ENCODE data around the gene APOA1. TPM values are rescaled to one million over a fixed set of nuclear protein-coding genes. Genes with fewer than 3 reads are reported as not detected.

Gene APOA1
- total RNA-seq, 2 donors from 2014 or later: 91.8 to 120 TPM

DNA sequence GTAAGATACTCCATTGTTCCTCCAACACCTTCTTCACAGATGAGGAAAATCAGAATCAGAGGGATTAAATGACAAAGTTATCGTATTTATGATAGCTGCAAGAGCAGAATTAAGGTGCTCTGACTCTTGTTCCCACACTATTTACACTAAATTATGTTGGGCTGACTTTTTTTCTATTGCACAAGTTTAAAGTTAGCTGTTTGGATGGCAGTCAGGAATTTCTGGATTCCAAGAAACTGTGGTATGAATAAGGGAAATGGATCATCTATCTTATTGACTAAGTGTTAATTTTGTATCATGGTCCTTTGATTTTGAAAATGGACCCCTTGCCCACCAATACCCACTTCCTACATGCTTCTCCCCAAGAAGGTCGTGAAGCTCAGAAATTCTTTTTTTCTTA is 19.9 kb upstream of the APOA1 start:
- Histone ChIP-seq H3K4me1 (ENCODE audit: control insufficient read depth, insufficient read depth, low read length) (peaks cover 4% of the 10 kb centered on the region), H3K36me3 (ENCODE audit: control insufficient read depth, insufficient read depth, low read length) (peaks cover 80% of the 10 kb centered on the region), H3K4me3 (ENCODE audit: low read length) (no peak overlapping the region), H3K9me3 (ENCODE audit: control insufficient read depth, low read length) (peaks cover 3% of the 10 kb centered on the region), H3K27ac (ENCODE audit: low read depth, low read length) (no peak overlapping the region), H3K27me3 (ENCODE audit: control insufficient read depth, insufficient read depth, low read length, poor library complexity, severe bottlenecking) (no peaks in the 10 kb centered on the region), H3K9ac (ENCODE audit: extremely low read depth, low read length, poor library complexity, severe bottlenecking) (no peak overlapping the region)
- peaks cover 11% of the 10 kb centered on the region for H3K4me1 Mint-ChIP-seq
- H3K27me3 Mint-ChIP-seq (ENCODE audit: insufficient read depth): no peaks in the 10 kb centered on the region
- H3K36me3 Mint-ChIP-seq (ENCODE audit: low read depth): peaks cover 75% of the 10 kb centered on the region
- no peak for DNase-seq
- 95 to 100% methylated on average over 2 of the region's 2 CpGs for WGBS, 2 experiments (ENCODE audit: insufficient coverage in 1 of 2, insufficient read length in 1 of 2)
- TF ChIP-seq, protein P1, sequence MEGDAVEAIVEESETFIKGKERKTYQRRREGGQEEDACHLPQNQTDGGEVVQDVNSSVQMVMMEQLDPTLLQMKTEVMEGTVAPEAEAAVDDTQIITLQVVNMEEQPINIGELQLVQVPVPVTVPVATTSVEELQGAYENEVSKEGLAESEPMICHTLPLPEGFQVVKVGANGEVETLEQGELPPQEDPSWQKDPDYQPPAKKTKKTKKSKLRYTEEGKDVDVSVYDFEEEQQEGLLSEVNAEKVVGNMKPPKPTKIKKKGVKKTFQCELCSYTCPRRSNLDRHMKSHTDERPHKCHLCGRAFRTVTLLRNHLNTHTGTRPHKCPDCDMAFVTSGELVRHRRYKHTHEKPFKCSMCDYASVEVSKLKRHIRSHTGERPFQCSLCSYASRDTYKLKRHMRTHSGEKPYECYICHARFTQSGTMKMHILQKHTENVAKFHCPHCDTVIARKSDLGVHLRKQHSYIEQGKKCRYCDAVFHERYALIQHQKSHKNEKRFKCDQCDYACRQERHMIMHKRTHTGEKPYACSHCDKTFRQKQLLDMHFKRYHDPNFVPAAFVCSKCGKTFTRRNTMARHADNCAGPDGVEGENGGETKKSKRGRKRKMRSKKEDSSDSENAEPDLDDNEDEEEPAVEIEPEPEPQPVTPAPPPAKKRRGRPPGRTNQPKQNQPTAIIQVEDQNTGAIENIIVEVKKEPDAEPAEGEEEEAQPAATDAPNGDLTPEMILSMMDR (conservative IDR thresholded peaks at IDR 0.05): no peak
- no peaks in the 10 kb centered on the region for H3K9me3 Mint-ChIP-seq
- no peak overlapping the region for H3K4me3 Mint-ChIP-seq
- no peak overlapping the region for H3K27ac Mint-ChIP-seq

DNA sequence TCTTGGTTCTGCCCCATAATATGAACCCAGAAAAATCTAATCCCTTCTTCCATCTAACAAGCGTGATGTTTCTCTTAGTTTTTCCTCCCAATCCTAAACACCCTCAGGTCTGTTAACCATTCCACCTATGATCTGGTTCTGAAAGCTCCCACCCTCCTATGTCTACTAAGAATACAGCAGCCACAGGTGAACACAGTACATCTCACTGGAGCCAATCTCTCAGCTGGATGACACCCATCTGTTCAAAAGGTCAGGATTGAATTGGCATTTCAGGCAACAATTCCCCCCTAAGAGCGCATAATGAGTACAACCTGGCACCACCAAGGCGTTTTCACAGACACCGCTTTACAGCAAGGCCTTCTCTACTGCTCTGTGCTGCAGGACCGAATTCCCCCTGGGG is 19.0 kb upstream of the APOA1 start:
- no peaks in the 10 kb centered on the region for H3K9me3 Mint-ChIP-seq
- H3K27me3 ChIP-seq (ENCODE audit: control insufficient read depth, insufficient read depth, low read length, poor library complexity, severe bottlenecking): no peaks in the 10 kb centered on the region
- TF ChIP-seq, protein P1 (conservative IDR thresholded peaks at IDR 0.05): no peak
- H3K4me3 ChIP-seq (ENCODE audit: low read length): no peak overlapping the region
- peaks cover 11% of the 10 kb centered on the region for H3K4me1 Mint-ChIP-seq
- DNase-seq: no peak
- no peaks in the 10 kb centered on the region for H3K27me3 Mint-ChIP-seq (ENCODE audit: insufficient read depth)
- H3K9ac ChIP-seq (ENCODE audit: extremely low read depth, low read length, poor library complexity, severe bottlenecking): no peak overlapping the region
- H3K36me3 ChIP-seq (ENCODE audit: control insufficient read depth, insufficient read depth, low read length): peaks cover 72% of the 10 kb centered on the region
- 83 to 100% methylated on average over 2 to 5 of the region's 5 CpGs for WGBS, 2 experiments (ENCODE audit: insufficient coverage in 1 of 2, insufficient read length in 1 of 2)
- peaks cover 71% of the 10 kb centered on the region for H3K36me3 Mint-ChIP-seq (ENCODE audit: low read depth)
- peaks cover 4% of the 10 kb centered on the region for H3K4me1 ChIP-seq (ENCODE audit: control insufficient read depth, insufficient read depth, low read length)
- H3K4me3 Mint-ChIP-seq: no peak overlapping the region
- H3K27ac Mint-ChIP-seq: no peak overlapping the region
- peaks cover 3% of the 10 kb centered on the region for H3K9me3 ChIP-seq (ENCODE audit: control insufficient read depth, low read length)
- no peak overlapping the region for H3K27ac ChIP-seq (ENCODE audit: low read depth, low read length)

DNA sequence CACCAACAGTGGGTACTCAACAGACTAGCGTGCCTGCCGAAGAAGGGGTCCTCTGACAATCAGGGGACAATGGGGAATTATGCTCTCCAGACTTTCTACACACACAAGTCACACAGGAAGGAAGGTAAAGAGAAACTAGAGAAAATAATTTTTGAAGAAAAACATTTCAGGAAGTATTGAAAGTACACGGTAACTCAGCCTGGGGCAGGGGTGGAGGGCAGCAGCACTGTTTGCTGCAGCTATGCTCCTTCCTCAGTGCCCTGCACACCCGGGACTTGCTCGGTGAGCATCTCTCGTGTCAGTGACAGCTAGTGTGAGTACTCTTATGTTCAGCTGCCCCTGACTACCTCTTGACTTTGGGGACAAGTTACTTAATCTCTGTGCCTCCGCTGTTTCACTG is 18.0 kb upstream of the APOA1 start:
- Mint-ChIP-seq H3K27ac (no peak overlapping the region), H3K4me1 (peaks cover 11% of the 10 kb centered on the region), H3K27me3 (ENCODE audit: insufficient read depth) (no peaks in the 10 kb centered on the region), H3K4me3 (no peak overlapping the region), H3K9me3 (no peaks in the 10 kb centered on the region), H3K36me3 (ENCODE audit: low read depth) (peaks cover 66% of the 10 kb centered on the region)
- TF ChIP-seq, protein P1 (conservative IDR thresholded peaks at IDR 0.05): no peak
- Histone ChIP-seq H3K4me3 (ENCODE audit: low read length) (no peak overlapping the region), H3K9ac (ENCODE audit: extremely low read depth, low read length, poor library complexity, severe bottlenecking) (no peak overlapping the region), H3K36me3 (ENCODE audit: control insufficient read depth, insufficient read depth, low read length) (peaks cover 62% of the 10 kb centered on the region), H3K27me3 (ENCODE audit: control insufficient read depth, insufficient read depth, low read length, poor library complexity, severe bottlenecking) (no peaks in the 10 kb centered on the region), H3K27ac (ENCODE audit: low read depth, low read length) (no peak overlapping the region), H3K9me3 (ENCODE audit: control insufficient read depth, low read length) (peaks cover 3% of the 10 kb centered on the region), H3K4me1 (ENCODE audit: control insufficient read depth, insufficient read depth, low read length) (peaks cover 4% of the 10 kb centered on the region)
- DNase-seq: no peak
- WGBS, 2 experiments (ENCODE audit: insufficient coverage in 1 of 2, insufficient read length in 1 of 2): 95 to 100% methylated on average over 5 to 7 of the region's 7 CpGs
